H1 (cell line): ENCODE data around the gene CBARP. TPM values are rescaled to one million over a fixed set of nuclear protein-coding genes. Genes with fewer than 3 reads are reported as not detected.

Source experiments
- CTCF ChIA-PET: fragments of 300-600 bp; sonication (Branson Sonifier 250); formaldehyde crosslinking; loops from one replicate; lab custom pipeline; 2021; ENCODE audit not compliant: partially characterized antibody; lab: Charles Lee
- POLR2A ChIA-PET: fragments of 300-600 bp; sonication (Branson Sonifier 250); formaldehyde crosslinking; loops from one replicate; lab custom pipeline; 2021; ENCODE audit warnings: inconsistent platforms; ENCODE audit not compliant: partially characterized antibody; lab: Charles Lee
- DNase-seq, 2 experiments: peaks; one replicate each; pipeline versions ENCODE4 v3.0.0 to v3.0.0-alpha.2; 2010 to 2022; ENCODE audit warnings: low spot score in 2 of 2, low read depth in 1 of 2, mixed read lengths in 1 of 2
- FAIRE-seq: peaks from 2 replicates; lab custom pipeline; 2011; peaks lifted over from hg19 to GRCh38; lab: Jason Lieb, UNC
- H2AFZ ChIP-seq: 2 replicates; pipeline ENCODE4 v1.8.1; 2012; ENCODE audit warnings: low read length, inconsistent platforms
- H2AK5ac ChIP-seq: 2 replicates; pipeline ENCODE4 v1.6.1; 2013; ENCODE audit warnings: low read depth, low read length
- H2BK120ac ChIP-seq: replicated peaks from 2 replicates; pipeline ENCODE3; 2013; ENCODE audit warnings: low read depth, low read length, inconsistent platforms
- H2BK12ac ChIP-seq: 2 replicates; pipeline ENCODE4 v1.6.1; 2013; ENCODE audit warnings: low read depth, low read length
- H2BK15ac ChIP-seq: 2 replicates; pipeline ENCODE4 v1.6.1; 2013; ENCODE audit warnings: low read length
- H2BK20ac ChIP-seq: 2 replicates; pipeline ENCODE4 v1.6.1; 2013; ENCODE audit warnings: low read length
- H2BK5ac ChIP-seq: 2 replicates; pipeline ENCODE4 v1.6.1; 2013; ENCODE audit warnings: low read depth, low read length
- H3K14ac ChIP-seq: 2 replicates; pipeline ENCODE4 v1.6.1; 2013; ENCODE audit warnings: inconsistent platforms; ENCODE audit not compliant: insufficient read length
- H3K18ac ChIP-seq: 2 replicates; pipeline ENCODE4 v1.6.1; 2013; ENCODE audit warnings: low read length; ENCODE audit errors: extremely low read depth
- H3K23ac ChIP-seq: 2 replicates; pipeline ENCODE4 v1.6.1; 2013; ENCODE audit warnings: inconsistent platforms; ENCODE audit not compliant: insufficient read length
- H3K23me2 ChIP-seq: 2 replicates; pipeline ENCODE4 v1.6.1; 2013; ENCODE audit warnings: low read depth, low read length
- H3K27ac ChIP-seq: 2 replicates; pipeline ENCODE4 v1.6.1; 2011; ENCODE audit warnings: low read depth, low read length, inconsistent platforms
- H3K27me3 ChIP-seq, 4 experiments: replicated peaks in 1 of 4; 1 replicate in 1 of 4; 2 replicates in 3 of 4; pipeline versions ENCODE4 v1.6.1 to v1.8.1; 2011 to 2013; ENCODE audit warnings: low read length in 3 of 4, mild to moderate bottlenecking in 3 of 4, inconsistent platforms in 2 of 4, mixed read lengths in 2 of 4, moderate library complexity in 1 of 4; ENCODE audit not compliant: control insufficient read depth in 3 of 4, insufficient read depth in 3 of 4; ENCODE audit errors: extremely low read depth in 1 of 4
- H3K36me3 ChIP-seq, 4 experiments: 2 replicates each; pipeline versions ENCODE4 v1.6.1 to v1.8.1; 2011 to 2013; ENCODE audit warnings: mild to moderate bottlenecking in 4 of 4, low read length in 3 of 4, moderate library complexity in 2 of 4, control low read depth in 1 of 4, inconsistent platforms in 1 of 4; ENCODE audit not compliant: insufficient read depth in 4 of 4, control insufficient read depth in 2 of 4
- H3K4ac ChIP-seq: replicated peaks from 2 replicates; pipeline ENCODE3; 2013; ENCODE audit warnings: low read length, low read depth, mixed read lengths, inconsistent platforms; ENCODE audit not compliant: insufficient read length
- H3K4me1 ChIP-seq, 4 experiments: replicated peaks in 1 of 4; 1 replicate in 1 of 4; 2 replicates in 3 of 4; pipeline versions ENCODE4 v1.6.1 to v1.8.1; 2011 to 2013; ENCODE audit warnings: low read length in 3 of 4, inconsistent platforms in 2 of 4, mixed read lengths in 1 of 4; ENCODE audit not compliant: insufficient read depth in 4 of 4, control insufficient read depth in 3 of 4
- H3K4me2 ChIP-seq, 2 experiments: 2 replicates each; pipeline versions ENCODE4 v1.6.1 to v1.8.1; 2011 to 2013; ENCODE audit warnings: low read depth in 2 of 2, low read length in 2 of 2, control low read depth in 1 of 2, inconsistent platforms in 1 of 2, mild to moderate bottlenecking in 1 of 2; ENCODE audit not compliant: insufficient read depth in 1 of 2
- H3K4me3 ChIP-seq, 4 experiments: fragments of 200-600, 300-600 bp in 1 of 4; sonication (generic), shearing (Covaris generic), sonication (Bioruptor Twin) in 1 of 4; 2 replicates each; pipeline versions ENCODE4 v1.5.1 to v1.8.1; 2011 to 2016; ENCODE audit warnings: low read length in 4 of 4, low read depth in 3 of 4, control low read depth in 2 of 4, inconsistent platforms in 2 of 4, mild to moderate bottlenecking in 2 of 4, mixed read lengths in 1 of 4, moderate library complexity in 1 of 4; ENCODE audit not compliant: insufficient read depth in 2 of 4; ENCODE audit errors: extremely low read depth in 1 of 4
- H3K56ac ChIP-seq: replicated peaks from 2 replicates; pipeline ENCODE3; 2013; ENCODE audit warnings: low read depth, mild to moderate bottlenecking, mixed read lengths, low read length, inconsistent platforms; ENCODE audit not compliant: insufficient read length
- H3K79me1 ChIP-seq: 2 replicates; pipeline ENCODE4 v1.6.1; 2013; ENCODE audit warnings: low read depth, low read length, control low read depth
- H3K79me2 ChIP-seq, 2 experiments: 2 replicates each; pipeline versions ENCODE4 v1.6.1 to v1.8.1; 2012 to 2013; ENCODE audit warnings: low read length in 2 of 2, mild to moderate bottlenecking in 2 of 2, inconsistent platforms in 1 of 2; ENCODE audit not compliant: insufficient read depth in 2 of 2, control insufficient read depth in 1 of 2
- H3K9ac ChIP-seq, 4 experiments: replicated peaks in 1 of 4; 1 replicate in 1 of 4; 2 replicates in 3 of 4; pipeline versions ENCODE4 v1.6.1 to v1.8.1; 2011 to 2013; ENCODE audit warnings: low read depth in 3 of 4, low read length in 3 of 4, control low read depth in 2 of 4, mild to moderate bottlenecking in 2 of 4, moderate library complexity in 2 of 4, inconsistent platforms in 1 of 4; ENCODE audit errors: extremely low read depth in 1 of 4
- H3K9me3 ChIP-seq, 2 experiments: 2 replicates each; pipeline versions ENCODE4 v1.6.1 to v1.8.1; 2012 to 2013; ENCODE audit warnings: mild to moderate bottlenecking in 2 of 2, moderate library complexity in 2 of 2, control low read depth in 1 of 2, inconsistent platforms in 1 of 2, low read depth in 1 of 2, low read length in 1 of 2, mixed read lengths in 1 of 2; ENCODE audit not compliant: insufficient read depth in 2 of 2
- H4K20me1 ChIP-seq, 2 experiments: replicated peaks in 1 of 2; 2 replicates each; pipeline versions ENCODE3 to v1.8.1; 2011 to 2013; ENCODE audit warnings: inconsistent platforms in 2 of 2, low read length in 2 of 2, mild to moderate bottlenecking in 1 of 2; ENCODE audit not compliant: insufficient read depth in 2 of 2, control insufficient read depth in 1 of 2
- H4K5ac ChIP-seq: 2 replicates; pipeline ENCODE4 v1.6.1; 2013; ENCODE audit warnings: low read length, low read depth, mixed read lengths, inconsistent platforms; ENCODE audit not compliant: insufficient read length
- H4K8ac ChIP-seq: 2 replicates; pipeline ENCODE4 v1.8.0; 2013; ENCODE audit warnings: mild to moderate bottlenecking, moderate library complexity, low read length, inconsistent platforms; ENCODE audit not compliant: insufficient read depth; ENCODE audit errors: extremely low read depth
- H4K91ac ChIP-seq: replicated peaks from 2 replicates; pipeline ENCODE3; 2013; ENCODE audit warnings: low read length, mixed read lengths, inconsistent platforms; ENCODE audit not compliant: insufficient read length
- HDAC6 ChIP-seq: IDR thresholded peaks from one replicate; pipeline ENCODE4 v1.7.1; 2012; ENCODE audit warnings: low read depth, mild to moderate bottlenecking, inconsistent platforms, low read length, moderate library complexity
- WGBS, 2 experiments: shearing (Covaris generic) in 1 of 2; methylation state at CpG; one replicate each; pipeline versions ENCODE4 v1.1.6 to v1.1.7; 2013 to 2015; ENCODE audit warnings: low lambda C conversion rate in 2 of 2, mixed read lengths in 2 of 2, inconsistent platforms in 1 of 2, low coverage in 1 of 2, missing lambda C conversion rate in 1 of 2; ENCODE audit not compliant: insufficient replicate concordance in 2 of 2, insufficient coverage in 1 of 2, insufficient read length in 1 of 2; ENCODE audit errors: extremely low coverage in 1 of 2, missing lambda C conversion rate in 1 of 2; 5-methylcytosine and 5-hydroxymethylcytosine counted together
- polyA plus RNA-seq, 7 experiments: library from polyadenylated mRNA; depleted of rRNA in 3 of 7; stranded (reverse) in 5 of 7; unstranded in 2 of 7; fragments of >200 nt in 5 of 7; fragments of 200-250 nt in 2 of 7; gene quantifications; 1 replicate in 5 of 7; 2 replicates in 1 of 7; 4 replicates in 1 of 7; pipeline versions ENCODE4 v1.2.1 to v1.2.3, GENCODE V29; 2011 to 2013; ENCODE audit warnings: missing spikeins in 2 of 7, mixed read lengths in 2 of 7
- total RNA-seq: library from RNA; stranded (reverse); fragmentation: NEBNext Ultra II Directional; extraction: Animal tissue kit (Norgen Biotek cat#: 25700); gene quantifications from 2 replicates; pipeline ENCODE4 v1.2.1, GENCODE V29; 2021
- TF ChIP-seq, protein P1 (sequence below), 3 experiments: IDR thresholded peaks; 1 replicate in 2 of 3; 2 replicates in 1 of 3; pipeline versions ENCODE4 v1.5.1 to v1.6.1; 2011; ENCODE audit warnings: low read length in 3 of 3, mild to moderate bottlenecking in 3 of 3, inconsistent platforms in 2 of 3, low read depth in 1 of 3, moderate library complexity in 1 of 3; ENCODE audit not compliant: insufficient read depth in 1 of 3; ENCODE audit errors: control extremely low read depth in 1 of 3

CBARP gene
- total and polyA plus RNA-seq, 2 of the 8 experiments (the other 6 are each of a cell fraction or from before 2014, with no cell fraction given) = 4.9 to 14.7 TPM

DNA sequence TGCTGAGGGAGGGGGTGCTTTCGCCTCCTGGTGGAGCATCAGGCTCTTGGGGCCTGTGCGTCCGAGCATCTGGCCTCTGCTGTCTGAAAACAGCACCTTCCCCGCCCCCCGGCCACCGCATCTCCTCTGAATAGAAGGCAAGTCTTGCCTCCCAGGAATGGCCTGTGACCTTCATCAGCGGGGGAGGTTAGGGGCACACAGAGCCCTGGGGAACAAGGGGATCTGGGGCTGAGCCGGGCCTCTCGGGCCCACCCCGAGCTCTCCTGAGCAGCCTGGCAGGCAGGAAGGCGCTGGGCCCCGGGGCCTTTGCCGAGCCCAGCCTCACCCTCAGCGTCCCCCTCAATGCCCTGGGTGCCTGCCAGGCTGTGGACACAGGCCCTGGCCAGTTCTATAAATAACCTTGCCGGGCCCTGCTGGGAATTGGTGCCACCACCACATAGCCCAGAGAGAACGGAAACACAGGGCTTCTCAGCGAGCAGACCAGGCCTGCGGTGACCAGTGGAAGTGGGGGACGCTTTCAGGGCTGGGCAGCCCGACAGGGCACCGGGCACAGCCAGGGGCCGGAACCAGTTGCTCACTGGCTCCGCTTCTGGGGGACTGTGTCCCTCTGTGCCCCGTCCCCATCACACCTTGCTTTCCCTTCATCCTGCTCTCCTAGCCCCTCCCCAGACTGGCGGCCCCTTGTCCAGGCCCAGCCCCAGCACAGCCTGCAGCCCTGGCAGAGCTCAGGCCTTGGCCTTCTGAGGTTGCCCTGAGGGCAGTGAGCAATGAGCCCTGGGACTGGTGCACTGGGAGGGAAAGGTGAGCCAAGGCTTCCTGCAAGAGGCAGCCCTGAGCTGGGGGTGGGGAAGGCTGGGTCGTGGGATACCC is 22.7 kb downstream of the CBARP start:
- ChIA-PET CTCF (interaction anchor here (0.6 to 6.6 kb wide), 7 partner anchors 7 to 243 kb away, joined by 3 to 56 read pairs (median 4); no protein-coding TSS in a partner anchor), POLR2A (interaction anchor here (0.6 to 3.3 kb wide), 5 partner anchors 13 to 130 kb away, joined by 3 to 16 read pairs (median 3); no protein-coding TSS in a partner anchor)
- peak overlapping the region in 1 of 4 experiments; percentile 32; a peak in 1 of 7 replicates for H3K9ac ChIP-seq

More for the DNA sequence above, 22.7 kb downstream of the CBARP start:
- no peak overlapping the region for H2AFZ ChIP-seq
- DNase-seq (no peak), FAIRE-seq (no peak)
- no peak overlapping the region for H2AK5ac ChIP-seq
- no peak overlapping the region for H3K23ac ChIP-seq
- no peak overlapping the region for H2BK12ac ChIP-seq
- peak overlapping the region; percentile 73; the same call in 1 of the 2 replicates for H2BK5ac ChIP-seq
- no peaks in the 10 kb centered on the region for H3K23me2 ChIP-seq
- H4K91ac ChIP-seq = no peak overlapping the region
- H2BK120ac ChIP-seq = no peak overlapping the region
- WGBS, 2 experiments = 92% methylated on average over 26 of the region's 26 CpGs; no CpG with 5 or more reads in 1 of the 2 experiments
- H3K14ac ChIP-seq = no peak overlapping the region
- H3K79me2 ChIP-seq = peaks cover 8 to 83% of the 10 kb centered on the region in 2 experiments; a peak in 3 of 4 replicates
- no peak overlapping the region for H3K4me3 ChIP-seq
- H3K27me3 ChIP-seq = no peaks in the 10 kb centered on the region
- no peak overlapping the region for H4K5ac ChIP-seq
- TF ChIP-seq HDAC6 = no peak
- TF ChIP-seq, protein P1, sequence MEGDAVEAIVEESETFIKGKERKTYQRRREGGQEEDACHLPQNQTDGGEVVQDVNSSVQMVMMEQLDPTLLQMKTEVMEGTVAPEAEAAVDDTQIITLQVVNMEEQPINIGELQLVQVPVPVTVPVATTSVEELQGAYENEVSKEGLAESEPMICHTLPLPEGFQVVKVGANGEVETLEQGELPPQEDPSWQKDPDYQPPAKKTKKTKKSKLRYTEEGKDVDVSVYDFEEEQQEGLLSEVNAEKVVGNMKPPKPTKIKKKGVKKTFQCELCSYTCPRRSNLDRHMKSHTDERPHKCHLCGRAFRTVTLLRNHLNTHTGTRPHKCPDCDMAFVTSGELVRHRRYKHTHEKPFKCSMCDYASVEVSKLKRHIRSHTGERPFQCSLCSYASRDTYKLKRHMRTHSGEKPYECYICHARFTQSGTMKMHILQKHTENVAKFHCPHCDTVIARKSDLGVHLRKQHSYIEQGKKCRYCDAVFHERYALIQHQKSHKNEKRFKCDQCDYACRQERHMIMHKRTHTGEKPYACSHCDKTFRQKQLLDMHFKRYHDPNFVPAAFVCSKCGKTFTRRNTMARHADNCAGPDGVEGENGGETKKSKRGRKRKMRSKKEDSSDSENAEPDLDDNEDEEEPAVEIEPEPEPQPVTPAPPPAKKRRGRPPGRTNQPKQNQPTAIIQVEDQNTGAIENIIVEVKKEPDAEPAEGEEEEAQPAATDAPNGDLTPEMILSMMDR (IDR thresholded peaks at IDR 0.05; ENCODE audit: control extremely low read depth in 1 of 3, insufficient read depth in 1 of 3, low read depth in 1 of 3, low read length in 3 of 3) = peak in 1 of 3 experiments; percentile 12; a peak in 1 of 4 replicates
- H3K36me3 ChIP-seq = peaks cover 0 to 3% (median 1%) of the 10 kb centered on the region in 4 experiments; a peak in 2 of 8 replicates
- H4K20me1 ChIP-seq = peaks cover 33 to 42% of the 10 kb centered on the region in 2 experiments
- H2BK20ac ChIP-seq = no peak overlapping the region
- H3K4me1 ChIP-seq = peaks cover 0 to 9% (median 7%) of the 10 kb centered on the region in 4 experiments; a peak in 4 of 7 replicates
- no peaks in the 10 kb centered on the region for H3K9me3 ChIP-seq
- H3K27ac ChIP-seq = no peak overlapping the region; the same call in 1 of the 2 replicates
- H2BK15ac ChIP-seq = no peak overlapping the region
- no peak overlapping the region for H3K4ac ChIP-seq
- no peak overlapping the region for H3K4me2 ChIP-seq
- H3K79me1 ChIP-seq = peaks cover 21% of the 10 kb centered on the region
- H4K8ac ChIP-seq = no peak overlapping the region
- H3K56ac ChIP-seq = no peak overlapping the region
- H3K18ac ChIP-seq = no peak overlapping the region
